H9 (cell line): ENCODE data around the gene USP4. TPM values are rescaled to one million over a fixed set of nuclear protein-coding genes. Genes with fewer than 3 reads are reported as not detected.

Experiments
- DNase-seq: peaks from one replicate; pipeline ENCODE4 v3.0.0-alpha.2; 2017
- H2AFZ ChIP-seq: one replicate; pipeline ENCODE4 v1.6.1; 2013; ENCODE audit warnings: mild to moderate bottlenecking, low read length, control low read depth, moderate library complexity
- H2AK5ac ChIP-seq: 2 replicates; pipeline ENCODE4 v1.6.1; 2013; ENCODE audit warnings: low read length, control low read depth, mixed read lengths; ENCODE audit not compliant: insufficient read length
- H2BK120ac ChIP-seq: one replicate; pipeline ENCODE4 v1.6.1; 2013; ENCODE audit warnings: low read depth, mild to moderate bottlenecking, low read length, control low read depth, inconsistent platforms; ENCODE audit not compliant: poor library complexity, severe bottlenecking
- H2BK12ac ChIP-seq: 2 replicates; pipeline ENCODE4 v1.6.1; 2013; ENCODE audit warnings: low read length, control low read depth, mixed read lengths, low read depth; ENCODE audit not compliant: insufficient read length
- H2BK15ac ChIP-seq: 2 replicates; pipeline ENCODE4 v1.6.1; 2013; ENCODE audit warnings: low read depth, low read length, control low read depth
- H2BK20ac ChIP-seq: one replicate; pipeline ENCODE4 v1.6.1; 2013; ENCODE audit warnings: low read depth, mild to moderate bottlenecking, low read length, control low read depth, inconsistent platforms; ENCODE audit not compliant: poor library complexity, severe bottlenecking
- H2BK5ac ChIP-seq: 2 replicates; pipeline ENCODE4 v1.6.1; 2013; ENCODE audit warnings: low read length, control low read depth, mixed read lengths; ENCODE audit not compliant: insufficient read length
- H3K14ac ChIP-seq: 2 replicates; pipeline ENCODE4 v1.6.1; 2013; ENCODE audit warnings: low read length, control low read depth; ENCODE audit not compliant: insufficient read depth
- H3K18ac ChIP-seq: 2 replicates; pipeline ENCODE4 v1.6.1; 2013; ENCODE audit warnings: low read depth, mild to moderate bottlenecking, mixed read lengths, low read length, control low read depth; ENCODE audit not compliant: insufficient read length
- H3K23ac ChIP-seq: 2 replicates; pipeline ENCODE4 v1.6.1; 2013; ENCODE audit warnings: low read length, control low read depth, mixed read lengths, low read depth; ENCODE audit not compliant: insufficient read length
- H3K23me2 ChIP-seq: 2 replicates; pipeline ENCODE4 v1.6.1; 2013; ENCODE audit warnings: low read depth, mild to moderate bottlenecking, mixed read lengths, low read length, control low read depth; ENCODE audit not compliant: insufficient read length, poor library complexity, severe bottlenecking
- H3K27ac ChIP-seq: 2 replicates; pipeline ENCODE4 v1.5.1; 2013; ENCODE audit warnings: low read length, control low read depth, mixed read lengths, low read depth; ENCODE audit not compliant: insufficient read length
- H3K27me3 ChIP-seq: 2 replicates; pipeline ENCODE4 v1.6.1; 2013; ENCODE audit warnings: low read length, control low read depth, inconsistent platforms; ENCODE audit not compliant: insufficient read depth
- H3K4ac ChIP-seq: 2 replicates; pipeline ENCODE4 v1.6.1; 2013; ENCODE audit warnings: low read depth, mild to moderate bottlenecking, control low read depth, inconsistent platforms, low read length, moderate library complexity
- H3K4me1 ChIP-seq: 2 replicates; pipeline ENCODE4 v1.6.1; 2013; ENCODE audit warnings: low read length, control low read depth, inconsistent platforms; ENCODE audit not compliant: insufficient read depth
- H3K4me2 ChIP-seq: 2 replicates; pipeline ENCODE4 v1.6.1; 2013; ENCODE audit warnings: low read length, control low read depth, mixed read lengths; ENCODE audit not compliant: insufficient read length, insufficient read depth
- H3K56ac ChIP-seq: 2 replicates; pipeline ENCODE4 v1.6.1; 2013; ENCODE audit warnings: low read depth, mild to moderate bottlenecking, mixed read lengths, low read length, control low read depth; ENCODE audit not compliant: insufficient read length
- H3K79me1 ChIP-seq: 2 replicates; pipeline ENCODE4 v1.6.1; 2013; ENCODE audit warnings: low read depth, mild to moderate bottlenecking, moderate library complexity, low read length, control low read depth, inconsistent platforms; ENCODE audit not compliant: insufficient read depth, poor library complexity, severe bottlenecking
- H3K79me2 ChIP-seq: 2 replicates; pipeline ENCODE4 v1.6.1; 2013; ENCODE audit warnings: low read length, control low read depth, inconsistent platforms; ENCODE audit not compliant: insufficient read depth
- H3K9ac ChIP-seq: 2 replicates; pipeline ENCODE4 v1.6.1; 2013; ENCODE audit warnings: low read length, control low read depth, mixed read lengths; ENCODE audit not compliant: insufficient read length; ENCODE audit errors: extremely low read depth
- H3K9me3 ChIP-seq: one replicate; pipeline ENCODE4 v1.6.1; 2013; ENCODE audit warnings: low read depth, low read length, inconsistent platforms; ENCODE audit not compliant: control insufficient read depth
- H3T11ph ChIP-seq: one replicate; pipeline ENCODE4 v1.6.1; 2013; ENCODE audit warnings: mild to moderate bottlenecking, low read length, control low read depth, inconsistent platforms
- H4K20me1 ChIP-seq: one replicate; pipeline ENCODE4 v1.6.1; 2013; ENCODE audit not compliant: control insufficient read depth, insufficient read length, insufficient read depth
- H4K5ac ChIP-seq: 2 replicates; pipeline ENCODE4 v1.6.1; 2013; ENCODE audit warnings: low read depth, mild to moderate bottlenecking, mixed read lengths, low read length, control low read depth; ENCODE audit not compliant: insufficient read length
- H4K8ac ChIP-seq: replicated peaks from 2 replicates; pipeline ENCODE4 v1.6.1; 2013; ENCODE audit warnings: low read length, control low read depth, mixed read lengths, low read depth; ENCODE audit not compliant: insufficient read length
- H4K91ac ChIP-seq: 2 replicates; pipeline ENCODE4 v1.6.1; 2013; ENCODE audit warnings: low read depth, mild to moderate bottlenecking, moderate library complexity, mixed read lengths, low read length, control low read depth; ENCODE audit not compliant: insufficient read length
- H3K27ac Mint-ChIP-seq, 3 experiments: 2 replicates in 2 of 3; 3 replicates in 1 of 3; pipeline ENCODE4 v1.8.0; 2020 to 2021; ENCODE audit warnings: mixed read lengths in 3 of 3, mild to moderate bottlenecking in 1 of 3, moderate library complexity in 1 of 3
- H3K27me3 Mint-ChIP-seq: 2 replicates; pipeline ENCODE4 v1.8.0; 2021; ENCODE audit warnings: low read depth, mild to moderate bottlenecking, moderate library complexity, mixed read lengths
- H3K36me3 Mint-ChIP-seq, 3 experiments: 2 replicates in 2 of 3; 3 replicates in 1 of 3; pipeline ENCODE4 v1.8.0; 2020 to 2021; ENCODE audit warnings: low read depth in 3 of 3, mixed read lengths in 3 of 3; ENCODE audit not compliant: insufficient read depth in 1 of 3
- H3K4me1 Mint-ChIP-seq, 2 experiments: 2 replicates each; pipeline ENCODE4 v1.8.0; 2020; ENCODE audit warnings: mixed read lengths in 2 of 2
- H3K4me3 Mint-ChIP-seq, 2 experiments: 2 replicates in 1 of 2; 3 replicates in 1 of 2; pipeline ENCODE4 v1.8.0; 2020 to 2021; ENCODE audit warnings: mild to moderate bottlenecking in 2 of 2, mixed read lengths in 2 of 2, moderate library complexity in 1 of 2
- H3K9me3 Mint-ChIP-seq, 2 experiments: 2 replicates in 1 of 2; 3 replicates in 1 of 2; pipeline ENCODE4 v1.8.0; 2020; ENCODE audit warnings: mild to moderate bottlenecking in 2 of 2, mixed read lengths in 2 of 2, moderate library complexity in 1 of 2
- WGBS: extraction: QIAGEN DNeasy Blood & Tissue Kit; methylation state at CpG from one replicate; pipeline ENCODE4 v1.1.7; 2013; ENCODE audit warnings: missing lambda C conversion rate, low lambda C conversion rate, mixed read lengths; ENCODE audit not compliant: insufficient read length; ENCODE audit errors: extremely low coverage; 5-methylcytosine and 5-hydroxymethylcytosine counted together
- long read RNA-seq: library from polyadenylated mRNA; unstranded; transcript quantifications from one replicate; pipeline ENCODE4 v2.0.0, GENCODE V29; 2020
- total RNA-seq: library from RNA; stranded (reverse); gene quantifications from 2 replicates; pipeline ENCODE4 v1.2.1, GENCODE V29; 2021
- TF ChIP-seq, protein P1 (sequence below): fragments of 200-600 bp; sonication (generic); conservative IDR thresholded peaks from 3 replicates; pipeline ENCODE4 v1.8.0; 2021; ENCODE audit warnings: antibody characterized with exemption, mild to moderate bottlenecking

USP4 gene, protein sequence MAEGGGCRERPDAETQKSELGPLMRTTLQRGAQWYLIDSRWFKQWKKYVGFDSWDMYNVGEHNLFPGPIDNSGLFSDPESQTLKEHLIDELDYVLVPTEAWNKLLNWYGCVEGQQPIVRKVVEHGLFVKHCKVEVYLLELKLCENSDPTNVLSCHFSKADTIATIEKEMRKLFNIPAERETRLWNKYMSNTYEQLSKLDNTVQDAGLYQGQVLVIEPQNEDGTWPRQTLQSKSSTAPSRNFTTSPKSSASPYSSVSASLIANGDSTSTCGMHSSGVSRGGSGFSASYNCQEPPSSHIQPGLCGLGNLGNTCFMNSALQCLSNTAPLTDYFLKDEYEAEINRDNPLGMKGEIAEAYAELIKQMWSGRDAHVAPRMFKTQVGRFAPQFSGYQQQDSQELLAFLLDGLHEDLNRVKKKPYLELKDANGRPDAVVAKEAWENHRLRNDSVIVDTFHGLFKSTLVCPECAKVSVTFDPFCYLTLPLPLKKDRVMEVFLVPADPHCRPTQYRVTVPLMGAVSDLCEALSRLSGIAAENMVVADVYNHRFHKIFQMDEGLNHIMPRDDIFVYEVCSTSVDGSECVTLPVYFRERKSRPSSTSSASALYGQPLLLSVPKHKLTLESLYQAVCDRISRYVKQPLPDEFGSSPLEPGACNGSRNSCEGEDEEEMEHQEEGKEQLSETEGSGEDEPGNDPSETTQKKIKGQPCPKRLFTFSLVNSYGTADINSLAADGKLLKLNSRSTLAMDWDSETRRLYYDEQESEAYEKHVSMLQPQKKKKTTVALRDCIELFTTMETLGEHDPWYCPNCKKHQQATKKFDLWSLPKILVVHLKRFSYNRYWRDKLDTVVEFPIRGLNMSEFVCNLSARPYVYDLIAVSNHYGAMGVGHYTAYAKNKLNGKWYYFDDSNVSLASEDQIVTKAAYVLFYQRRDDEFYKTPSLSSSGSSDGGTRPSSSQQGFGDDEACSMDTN
- total RNA-seq, result 33.5 and 36.1 TPM in 2 replicates
- long read RNA-seq, transcript USP4-203 (7 exons, 1,454 nt), result minor isoform, 8 of 218 reads
- long read RNA-seq, transcript USP4-201 (22 exons, 3,126 nt), result major isoform, 77 of 218 reads
- long read RNA-seq, transcript USP4-202 (21 exons, 3,222 nt), result minor isoform, 54 of 218 reads
- long read RNA-seq, partial matches to known transcripts, result 19 of 218 reads
- long read RNA-seq, other reads (novel, unspliced or antisense), result 58 of 218 reads

DNA sequence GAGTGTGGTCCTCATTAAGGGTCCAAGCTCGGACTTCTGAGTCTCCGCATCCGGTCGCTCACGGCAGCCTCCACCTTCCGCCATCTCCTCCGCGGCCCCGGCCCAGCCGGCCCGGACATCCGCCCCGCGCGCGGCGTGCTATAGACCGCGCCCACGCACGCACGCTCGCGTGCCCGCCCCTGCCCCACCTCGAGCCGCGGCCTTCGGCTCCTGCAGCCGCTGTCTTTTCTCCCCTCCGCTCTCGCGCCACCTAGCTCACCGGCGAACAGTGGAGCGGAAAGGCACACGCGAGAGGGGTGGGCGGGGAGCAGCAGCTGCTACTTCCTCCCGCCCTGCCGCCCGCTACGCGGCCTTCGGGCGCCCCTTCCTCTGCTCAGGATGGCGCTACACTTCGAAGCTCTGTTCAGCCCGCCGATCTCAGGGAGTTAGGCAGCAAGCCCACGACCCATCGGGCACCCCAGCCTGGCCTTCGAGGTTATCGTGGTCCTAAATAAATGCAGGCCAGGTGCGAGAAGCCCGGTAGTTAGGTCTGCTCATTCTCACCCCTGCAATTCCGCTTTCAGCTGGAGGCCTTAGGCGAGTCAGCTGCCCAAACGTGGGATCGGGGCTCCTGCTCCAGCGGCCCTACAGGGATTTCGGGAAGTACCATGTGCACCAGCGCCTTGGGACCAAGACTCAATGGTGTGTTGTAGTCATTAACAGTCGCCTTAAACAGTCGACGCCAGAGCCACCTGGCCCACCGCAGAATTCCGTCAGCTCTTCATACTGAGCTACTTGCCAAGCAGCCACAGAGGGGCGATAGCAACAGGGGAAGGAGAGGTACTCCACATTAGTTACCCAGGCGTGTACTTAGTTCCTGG is at the start of gene USP4:
USP4 (minus strand) TSS at position 113 of the 860 bp plus-strand sequence; CDS start at position 84, 29 bp downstream.
- H3K4me1 Mint-ChIP-seq, result peaks cover 13 to 16% of the 10 kb centered on the region in 2 experiments
- H3K14ac ChIP-seq, result peak within 1 kb of the TSS; percentile 77
- H3K4ac ChIP-seq, result no peak within 1 kb of the TSS
- no peak within 1 kb of the TSS for H2BK5ac ChIP-seq
- no peak within 1 kb of the TSS for H2AK5ac ChIP-seq
- no peak within 1 kb of the TSS for H3K56ac ChIP-seq
- H3K4me3 Mint-ChIP-seq, result peak within 1 kb of the TSS; percentile 90 to 94
- no peaks in the 10 kb centered on the region for H3K4me1 ChIP-seq
- WGBS, result no CpG with 5 or more reads among the region's 70 CpGs
- H3K9ac ChIP-seq, result peak within 1 kb of the TSS; percentile 42
- no peak within 1 kb of the TSS for H2BK20ac ChIP-seq
- peak within 1 kb of the TSS; percentile 86 to 96 (median 95) for H3K27ac Mint-ChIP-seq
- no peaks in the 10 kb centered on the region for H3K79me2 ChIP-seq
- H3K27me3 Mint-ChIP-seq, result no peaks in the 10 kb centered on the region
- H2AFZ ChIP-seq, result no peak within 1 kb of the TSS
- no peak within 1 kb of the TSS for H4K8ac ChIP-seq
- no peaks in the 10 kb centered on the region for H3K27me3 ChIP-seq
- H3K23ac ChIP-seq, result no peak within 1 kb of the TSS
- peak; percentile 84 for DNase-seq
- no peak within 1 kb of the TSS for H2BK15ac ChIP-seq
- no peaks in the 10 kb centered on the region for H3K79me1 ChIP-seq
- peak within 1 kb of the TSS; percentile 67 for H3K18ac ChIP-seq
- peak within 1 kb of the TSS; percentile 6 for H3K27ac ChIP-seq
- H4K5ac ChIP-seq, result no peak within 1 kb of the TSS
- H4K20me1 ChIP-seq, result no peaks in the 10 kb centered on the region
- peaks cover 4% of the 10 kb centered on the region for H3K23me2 ChIP-seq
- H3K36me3 Mint-ChIP-seq, result peaks cover 6 to 9% (median 8%) of the 10 kb centered on the region in 3 experiments; a peak in 5 of 7 replicates
- H2BK12ac ChIP-seq, result no peak within 1 kb of the TSS
- no peak within 1 kb of the TSS for H4K91ac ChIP-seq
- no peak within 1 kb of the TSS for H2BK120ac ChIP-seq
- no peak within 1 kb of the TSS for H3T11ph ChIP-seq
- no peaks in the 10 kb centered on the region; a peak in 1 of 5 replicates for H3K9me3 Mint-ChIP-seq
- no peaks in the 10 kb centered on the region for H3K9me3 ChIP-seq
- peak within 1 kb of the TSS; percentile 46 for H3K4me2 ChIP-seq
- TF ChIP-seq, protein P1, sequence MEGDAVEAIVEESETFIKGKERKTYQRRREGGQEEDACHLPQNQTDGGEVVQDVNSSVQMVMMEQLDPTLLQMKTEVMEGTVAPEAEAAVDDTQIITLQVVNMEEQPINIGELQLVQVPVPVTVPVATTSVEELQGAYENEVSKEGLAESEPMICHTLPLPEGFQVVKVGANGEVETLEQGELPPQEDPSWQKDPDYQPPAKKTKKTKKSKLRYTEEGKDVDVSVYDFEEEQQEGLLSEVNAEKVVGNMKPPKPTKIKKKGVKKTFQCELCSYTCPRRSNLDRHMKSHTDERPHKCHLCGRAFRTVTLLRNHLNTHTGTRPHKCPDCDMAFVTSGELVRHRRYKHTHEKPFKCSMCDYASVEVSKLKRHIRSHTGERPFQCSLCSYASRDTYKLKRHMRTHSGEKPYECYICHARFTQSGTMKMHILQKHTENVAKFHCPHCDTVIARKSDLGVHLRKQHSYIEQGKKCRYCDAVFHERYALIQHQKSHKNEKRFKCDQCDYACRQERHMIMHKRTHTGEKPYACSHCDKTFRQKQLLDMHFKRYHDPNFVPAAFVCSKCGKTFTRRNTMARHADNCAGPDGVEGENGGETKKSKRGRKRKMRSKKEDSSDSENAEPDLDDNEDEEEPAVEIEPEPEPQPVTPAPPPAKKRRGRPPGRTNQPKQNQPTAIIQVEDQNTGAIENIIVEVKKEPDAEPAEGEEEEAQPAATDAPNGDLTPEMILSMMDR, result peak; percentile 54; the same call in 2 of the 3 replicates
